GM13976 (cell line): ENCODE measurements around the gene PTPRH.
"Not testable (repeated sequence)": the region's sequence is repeated elsewhere in the genome, so short reads cannot be mapped to it uniquely, and the experiment has no call there.

Experiments
- DNase-seq: peaks from one replicate; pipeline ENCODE4 v3.0.0; 2012; ENCODE audit warnings: low spot score
- in situ Hi-C: fragments of 300-500 bp; cut with MboI; formaldehyde crosslinking; loops from one replicate; pipeline ENCODE4 v1.12.0; 2022; ENCODE audit warnings: low sequenced_read_pairs, mixed read lengths, inconsistent platforms; ENCODE audit not compliant: unreplicated experiment
- TF ChIP-seq, protein P1 (sequence below): IDR thresholded peaks from 2 replicates; pipeline ENCODE4 v1.5.1; 2012; ENCODE audit warnings: borderline replicate concordance, mild to moderate bottlenecking; ENCODE audit not compliant: insufficient read depth; ENCODE audit errors: extremely low read depth, missing control alignments, control extremely low read depth

Gene PTPRH

DNA sequence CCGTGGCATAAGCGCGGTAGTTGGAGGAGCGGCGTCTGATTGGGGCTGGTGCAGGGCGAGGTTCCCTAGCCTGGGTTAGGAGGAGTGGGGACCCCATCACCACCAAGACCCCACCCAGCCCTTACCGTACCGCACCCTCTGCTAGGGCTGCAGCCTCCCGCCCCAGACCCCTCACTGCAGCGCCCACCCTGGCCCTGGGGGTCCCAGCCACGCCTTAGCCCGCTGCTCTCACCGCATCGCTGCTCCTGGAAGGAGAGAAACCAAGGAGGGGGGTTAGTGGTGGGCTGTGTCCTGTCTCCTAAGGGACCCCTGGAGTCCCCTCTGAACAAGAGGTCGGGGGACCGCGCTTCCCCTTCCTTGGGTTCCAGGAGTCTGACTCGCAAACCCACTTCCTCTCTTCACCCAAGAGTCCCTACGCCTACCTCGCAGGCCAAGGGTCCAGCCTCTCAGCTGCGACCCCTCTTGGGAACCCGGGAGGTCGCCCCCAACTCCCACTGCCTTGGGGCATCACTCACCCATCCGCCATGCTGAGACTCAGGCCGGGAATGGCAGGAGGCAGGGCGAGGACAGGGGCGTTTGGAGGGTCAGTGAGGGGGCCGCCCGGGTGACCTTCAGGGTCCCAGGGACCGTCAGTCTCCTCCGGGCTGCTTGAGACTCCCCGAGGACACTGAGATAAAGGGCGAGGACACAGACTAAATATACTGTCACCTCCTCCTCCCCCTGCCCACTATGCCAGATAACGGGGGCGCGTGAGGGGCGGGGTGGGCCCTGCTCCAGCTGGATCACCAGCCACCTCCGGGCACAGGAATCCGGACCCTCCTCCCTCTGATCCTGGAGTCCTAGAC lies 52.0 kb downstream of the PTPRH start, which contains the start of gene TNNI3:
TSS of gene TNNI3 (minus strand) at position 669 of the 845 bp plus-strand sequence. CDS start at position 526, 143 bp downstream.
- in situ Hi-C loops, result no loop called here
- no peak for DNase-seq
- TF ChIP-seq, protein P1, sequence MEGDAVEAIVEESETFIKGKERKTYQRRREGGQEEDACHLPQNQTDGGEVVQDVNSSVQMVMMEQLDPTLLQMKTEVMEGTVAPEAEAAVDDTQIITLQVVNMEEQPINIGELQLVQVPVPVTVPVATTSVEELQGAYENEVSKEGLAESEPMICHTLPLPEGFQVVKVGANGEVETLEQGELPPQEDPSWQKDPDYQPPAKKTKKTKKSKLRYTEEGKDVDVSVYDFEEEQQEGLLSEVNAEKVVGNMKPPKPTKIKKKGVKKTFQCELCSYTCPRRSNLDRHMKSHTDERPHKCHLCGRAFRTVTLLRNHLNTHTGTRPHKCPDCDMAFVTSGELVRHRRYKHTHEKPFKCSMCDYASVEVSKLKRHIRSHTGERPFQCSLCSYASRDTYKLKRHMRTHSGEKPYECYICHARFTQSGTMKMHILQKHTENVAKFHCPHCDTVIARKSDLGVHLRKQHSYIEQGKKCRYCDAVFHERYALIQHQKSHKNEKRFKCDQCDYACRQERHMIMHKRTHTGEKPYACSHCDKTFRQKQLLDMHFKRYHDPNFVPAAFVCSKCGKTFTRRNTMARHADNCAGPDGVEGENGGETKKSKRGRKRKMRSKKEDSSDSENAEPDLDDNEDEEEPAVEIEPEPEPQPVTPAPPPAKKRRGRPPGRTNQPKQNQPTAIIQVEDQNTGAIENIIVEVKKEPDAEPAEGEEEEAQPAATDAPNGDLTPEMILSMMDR, result no peak

DNA sequence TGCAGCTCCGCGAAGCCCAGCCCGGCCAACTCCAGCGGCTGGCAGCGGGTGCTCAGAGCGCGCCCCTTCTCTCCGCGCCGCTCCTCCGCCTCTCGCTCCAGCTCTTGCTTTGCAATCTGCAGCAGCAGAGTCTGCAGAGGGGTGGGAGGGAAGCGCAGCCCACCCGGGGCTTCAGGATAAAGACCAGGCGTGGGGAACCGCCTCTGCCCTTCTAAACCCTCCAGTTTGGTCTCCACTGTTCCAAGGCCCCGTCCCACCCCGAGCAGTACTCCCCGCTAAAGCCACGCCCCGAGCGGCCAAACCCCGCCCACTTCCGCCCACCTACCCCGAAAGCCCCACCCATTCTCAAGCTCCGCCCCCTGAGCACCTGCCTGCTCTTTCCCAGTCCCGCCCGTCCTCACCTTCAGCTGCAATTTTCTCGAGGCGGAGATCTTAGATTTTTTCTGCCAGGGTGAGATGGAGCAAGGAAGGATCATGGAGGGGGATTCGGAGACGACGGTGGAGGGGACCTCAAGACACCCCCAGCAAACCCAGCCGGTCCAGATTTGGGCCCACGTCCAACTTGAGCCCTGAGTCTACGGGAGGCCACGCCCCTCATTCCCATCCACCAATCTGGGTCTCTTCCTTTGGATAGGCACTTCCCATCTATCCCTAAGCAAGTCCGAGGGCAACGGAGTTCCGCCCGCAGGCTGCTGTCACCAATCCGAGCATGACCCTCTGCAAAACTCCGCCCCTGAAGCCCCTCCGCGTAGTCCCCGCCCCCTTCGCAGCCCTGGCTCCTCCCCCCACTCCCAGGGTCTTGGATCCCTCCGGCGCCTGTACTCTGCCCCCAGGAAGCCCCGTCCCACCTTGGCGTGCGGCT lies 52.9 kb downstream of the PTPRH start:
- DNase-seq, result peak; percentile 75
- in situ Hi-C loops, result no loop called here
- TF ChIP-seq, protein P1, result no peak

DNA sequence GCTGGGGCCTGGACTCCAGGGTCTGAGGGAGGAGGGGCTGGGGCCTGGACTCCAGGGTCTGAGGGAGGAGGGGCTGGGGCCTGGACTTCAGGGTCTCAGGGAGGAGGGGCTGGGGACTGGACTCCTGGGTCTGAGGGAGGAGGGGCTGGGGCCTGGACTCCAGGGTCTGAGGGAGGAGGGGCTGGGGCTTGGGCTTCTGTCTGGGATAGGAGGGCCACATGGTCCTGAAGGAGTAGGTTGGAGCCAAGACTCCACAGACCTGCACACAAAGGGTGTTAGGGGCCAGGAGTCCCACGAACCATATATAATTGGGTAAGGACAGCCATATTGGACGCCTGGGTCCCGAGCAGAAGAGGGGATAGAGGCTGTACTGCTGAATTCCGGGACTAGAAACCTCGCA lies 53.5 kb downstream of the PTPRH start:
- in situ Hi-C loops, result not testable (repeated sequence)

DNA sequence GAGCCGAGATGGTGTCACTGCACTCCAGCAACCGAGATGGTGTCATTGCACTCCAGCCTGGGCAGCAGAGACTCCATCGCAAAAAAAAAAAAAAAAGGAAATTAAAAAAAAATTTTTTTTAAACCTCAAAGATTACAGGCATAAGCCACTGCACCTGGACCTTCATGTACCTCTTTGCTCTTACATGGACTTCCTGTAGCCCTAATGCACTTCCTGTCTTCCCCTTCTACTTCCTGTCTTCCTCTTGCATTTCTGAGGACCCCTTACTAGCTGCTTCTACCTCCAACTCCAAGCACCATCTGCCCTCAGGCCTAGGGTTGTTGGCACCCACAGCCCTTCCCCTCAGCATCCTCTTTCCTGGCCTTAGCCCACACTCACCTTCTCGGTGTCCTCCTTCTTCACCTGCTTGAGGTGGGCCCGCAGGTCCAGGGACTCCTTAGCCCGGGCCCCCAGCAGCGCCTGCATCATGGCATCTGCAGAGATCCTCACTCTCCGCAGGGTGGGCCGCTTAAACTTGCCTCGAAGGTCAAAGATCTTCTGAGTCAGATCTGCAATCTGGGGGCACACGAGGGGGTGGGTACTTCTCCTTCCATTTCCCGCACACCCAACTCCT lies 55.5 kb downstream of the PTPRH start:
- TF ChIP-seq, protein P1, result no peak
- DNase-seq, result no peak

More for the DNA sequence above, 53.5 kb downstream of the PTPRH start:
- not testable (repeated sequence) for DNase-seq

DNA sequence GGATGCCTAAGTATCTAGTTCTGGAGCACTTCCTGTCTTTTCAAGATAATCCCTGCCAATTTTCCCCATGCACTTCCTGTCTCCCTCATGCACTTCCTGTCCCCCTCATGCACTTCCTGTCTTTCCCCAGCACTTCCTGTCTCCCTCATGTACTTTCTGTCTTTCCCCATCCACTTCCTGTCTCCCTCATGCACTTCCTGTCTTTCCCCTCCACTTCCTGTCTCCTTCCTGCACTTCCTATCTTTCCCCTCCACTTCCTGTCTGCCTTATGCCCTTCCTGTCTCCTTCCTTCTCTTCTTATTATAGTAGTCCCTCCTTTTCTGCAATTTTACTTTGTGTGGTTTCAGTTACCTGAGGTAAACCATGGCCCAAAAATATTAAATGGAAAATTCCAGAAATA lies 57.3 kb downstream of the PTPRH start:
- DNase-seq, result no peak
- TF ChIP-seq, protein P1, result no peak
- in situ Hi-C loops, result no loop called here

More for the DNA sequence above, 55.5 kb downstream of the PTPRH start:
- in situ Hi-C loops, result no loop called here

DNA sequence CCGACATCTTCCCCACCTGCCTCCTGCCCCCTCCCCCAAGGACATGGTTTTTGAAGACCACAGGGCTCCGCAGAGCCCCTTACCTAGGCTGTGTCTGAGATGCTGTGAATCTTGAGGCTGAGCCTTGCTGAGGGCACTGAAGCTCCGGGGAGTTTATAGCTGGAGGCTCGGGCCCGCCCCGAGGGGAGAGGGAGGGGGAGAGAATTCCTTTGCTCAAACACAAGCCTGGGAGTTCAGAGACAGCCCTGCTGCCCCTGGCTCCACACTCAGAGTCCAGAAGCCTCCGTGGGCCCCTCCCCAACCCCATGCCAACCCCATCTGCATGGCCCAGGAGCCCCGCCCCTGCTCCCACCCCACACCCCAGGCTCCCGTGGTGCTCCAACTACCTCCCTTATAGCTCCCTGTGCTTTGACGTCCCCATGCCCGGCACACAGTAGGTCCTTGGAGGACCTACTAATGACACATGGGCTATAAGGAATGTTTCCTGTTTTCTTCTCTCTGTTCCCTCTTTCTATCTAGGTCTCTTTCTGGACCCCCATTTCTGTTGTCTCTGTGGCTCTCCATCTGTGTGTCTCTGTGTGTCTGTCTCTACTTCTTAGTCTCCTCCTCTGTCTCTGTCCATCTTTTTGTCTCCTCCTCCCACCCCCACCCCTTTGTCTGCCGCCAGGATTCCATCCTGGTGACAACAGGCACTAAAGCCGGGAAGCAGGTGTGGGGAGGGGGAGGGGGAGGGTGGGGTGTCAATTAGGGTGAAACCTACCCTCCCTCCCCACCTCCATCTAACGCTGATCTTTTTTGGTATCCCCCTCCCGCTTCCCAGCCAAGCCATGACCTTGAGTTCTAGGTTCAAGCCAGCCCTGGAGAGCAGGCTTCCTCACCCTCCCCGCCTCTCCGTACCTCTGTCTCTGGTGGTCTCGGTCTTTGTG lies 60.0 kb downstream of the PTPRH start, which contains the start of gene TNNT1:
TSS of gene TNNT1 (minus strand) at position 129 of the 926 bp plus-strand sequence. CDS start 2,049 bp downstream, outside the sequence.
- no peak for DNase-seq
- TF ChIP-seq, protein P1, result no peak
- in situ Hi-C loops, result no loop called here
